CD4-positive, alpha-beta T cell treated with Interleukin-10 for 1 hour (primary cell): ENCODE measurements around the gene SEMA6C.
"Not testable (repeated sequence)": the region's sequence is repeated elsewhere in the genome, so short reads cannot be mapped to it uniquely, and the experiment has no call there.

Source experiments
- DNase-seq: peaks from one replicate; pipeline ENCODE4 v3.0.0-alpha.2; 2020

Gene SEMA6C

DNA sequence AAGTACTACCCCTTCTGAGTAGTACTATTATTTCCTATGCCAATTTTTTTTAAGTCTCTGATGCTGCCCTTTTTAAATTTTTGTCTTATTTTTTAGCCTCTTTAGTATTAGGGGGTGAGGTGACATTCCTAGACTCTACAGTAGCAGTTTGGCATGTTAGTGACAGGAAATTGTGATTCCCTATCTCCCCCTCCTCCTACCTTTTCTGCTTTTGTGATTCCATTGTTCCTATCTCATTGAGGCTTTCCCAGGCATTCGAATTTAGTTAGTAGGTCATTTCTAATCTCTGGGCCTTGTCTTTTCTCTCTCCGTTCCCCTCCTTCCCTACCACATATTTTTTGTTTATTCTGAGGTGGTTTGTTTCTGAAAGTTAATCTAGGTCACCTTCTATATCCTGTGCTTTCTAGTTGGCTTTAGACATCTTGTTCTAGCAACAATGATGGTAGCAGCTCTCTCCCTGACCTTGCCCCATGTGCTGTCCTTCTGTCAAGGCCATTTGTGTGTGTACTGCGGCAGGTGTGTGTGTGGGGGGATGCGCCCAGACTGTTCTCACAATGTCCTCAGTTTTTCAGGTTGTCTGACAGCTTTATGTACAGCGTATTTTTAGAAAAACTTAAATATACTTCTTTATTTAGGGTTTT, 21.5 kb downstream of the SEMA6C start:
- no peak for DNase-seq

DNA sequence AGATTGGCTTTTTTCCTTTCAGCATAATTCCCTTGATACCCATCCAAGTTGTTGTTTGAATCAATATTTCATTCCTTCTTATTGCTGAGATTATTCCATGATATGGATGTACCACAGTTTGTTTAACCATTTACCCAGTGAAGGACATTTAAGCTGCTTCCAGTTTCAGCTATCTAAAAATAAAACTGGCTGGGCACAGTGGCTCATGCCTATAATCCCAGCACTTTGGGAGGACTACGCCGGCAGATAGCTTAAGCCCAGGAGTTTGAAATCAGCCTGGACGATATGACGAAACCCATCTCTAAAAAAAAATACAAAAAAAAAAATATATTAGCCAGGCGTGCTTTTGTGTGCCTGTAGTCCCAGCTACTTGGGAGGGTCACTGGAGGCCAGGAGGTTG, 32.6 kb downstream of the SEMA6C start:
- DNase-seq, result no peak

DNA sequence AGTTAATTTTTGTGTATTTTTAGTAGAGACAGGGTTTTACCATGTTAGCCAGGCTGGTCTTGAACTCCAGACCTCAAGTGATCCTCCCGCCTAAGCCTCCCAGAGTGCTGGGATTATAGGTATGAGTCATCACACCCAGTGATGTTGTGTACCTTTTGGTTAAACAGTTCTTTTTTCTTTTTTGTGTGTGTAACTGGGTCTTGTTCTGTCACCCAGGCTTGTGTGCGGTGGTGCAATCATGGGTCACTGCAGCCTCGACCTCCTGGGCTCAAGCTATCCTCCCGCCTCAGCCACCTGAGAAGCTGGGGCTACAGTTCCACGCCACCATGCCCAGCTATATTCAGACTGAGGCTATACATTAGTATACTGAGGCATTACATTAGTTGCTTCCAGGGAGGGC, 38.1 kb downstream of the SEMA6C start:
- DNase-seq, result no peak

DNA sequence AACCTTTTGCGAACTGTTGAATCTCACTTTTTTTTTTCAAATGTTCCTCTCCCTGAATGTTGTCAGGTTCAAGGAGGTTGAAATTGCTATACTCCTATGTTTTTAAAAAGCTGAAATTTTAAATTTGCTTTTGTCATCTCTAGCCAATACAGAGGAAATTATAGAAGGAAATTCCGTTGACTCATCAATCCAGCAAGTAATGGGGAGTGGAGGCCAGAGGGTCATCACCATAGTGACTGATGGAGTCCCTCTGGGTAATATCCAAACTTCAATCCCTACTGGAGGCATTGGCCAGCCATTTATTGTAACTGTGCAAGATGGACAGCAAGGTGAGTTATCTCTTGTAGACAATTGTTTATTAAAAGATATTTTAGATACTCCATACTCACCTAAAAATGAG, 39.5 kb downstream of the SEMA6C start:
- DNase-seq, result no peak

DNA sequence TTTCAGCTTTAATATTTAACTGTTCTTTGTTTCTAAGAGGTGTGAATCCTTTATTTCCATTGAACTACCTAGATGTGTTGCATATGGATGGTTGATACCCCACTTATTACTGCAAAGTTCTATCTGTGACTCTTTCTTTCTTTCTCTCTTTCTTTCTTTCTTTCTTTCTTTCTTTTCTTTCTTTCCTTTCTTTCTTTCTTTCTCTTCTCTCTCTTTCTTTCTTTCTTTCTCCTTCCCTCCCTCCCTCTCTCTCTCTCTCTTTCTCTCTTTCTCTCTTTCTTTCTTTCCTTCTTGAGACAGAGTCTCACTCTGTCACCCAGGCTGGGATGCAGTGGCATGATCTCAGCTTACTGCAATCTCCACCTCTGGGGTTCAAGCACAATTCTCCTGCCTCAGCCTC, 41.8 kb downstream of the SEMA6C start:
- no peak for DNase-seq

DNA sequence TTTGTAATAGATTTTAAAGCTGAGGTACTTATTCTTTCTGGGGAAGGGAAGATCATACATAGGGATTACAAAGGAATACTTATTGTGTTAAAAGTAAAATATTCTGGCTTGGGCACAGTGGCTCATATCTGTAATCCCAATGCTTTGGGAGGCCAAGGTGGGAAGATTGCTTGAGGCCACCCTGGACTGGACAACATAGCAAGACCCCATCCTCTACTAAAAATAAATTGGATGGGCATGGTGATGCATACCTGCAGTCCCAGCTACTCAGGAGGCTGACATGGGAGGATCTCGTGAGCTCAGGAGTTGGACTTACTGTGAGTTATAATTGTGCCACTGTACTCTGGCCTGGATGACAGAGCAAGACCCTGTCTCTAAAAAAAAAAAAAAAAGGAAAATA, 48.3 kb downstream of the SEMA6C start:
- no peak for DNase-seq

DNA sequence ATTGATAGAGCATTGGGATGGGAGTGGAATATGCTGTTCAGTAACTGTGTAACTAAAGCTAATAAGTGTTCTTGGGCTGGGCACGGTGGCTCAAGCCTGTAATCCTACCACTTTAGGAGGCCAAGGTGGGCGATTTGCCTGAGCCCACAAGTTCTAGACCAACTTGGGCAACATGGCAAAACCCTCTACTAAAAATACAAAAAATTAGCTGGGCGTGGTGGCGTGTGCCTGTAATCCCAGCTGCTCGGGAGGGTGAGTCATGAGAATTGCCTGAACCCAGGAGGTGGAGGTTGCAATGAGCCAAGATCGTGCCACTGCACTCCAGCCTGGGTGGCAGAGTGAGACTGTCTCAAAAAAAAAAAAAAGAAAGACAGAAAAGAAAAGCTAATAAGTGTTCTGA, 49.0 kb downstream of the SEMA6C start:
- not testable (repeated sequence) for DNase-seq

DNA sequence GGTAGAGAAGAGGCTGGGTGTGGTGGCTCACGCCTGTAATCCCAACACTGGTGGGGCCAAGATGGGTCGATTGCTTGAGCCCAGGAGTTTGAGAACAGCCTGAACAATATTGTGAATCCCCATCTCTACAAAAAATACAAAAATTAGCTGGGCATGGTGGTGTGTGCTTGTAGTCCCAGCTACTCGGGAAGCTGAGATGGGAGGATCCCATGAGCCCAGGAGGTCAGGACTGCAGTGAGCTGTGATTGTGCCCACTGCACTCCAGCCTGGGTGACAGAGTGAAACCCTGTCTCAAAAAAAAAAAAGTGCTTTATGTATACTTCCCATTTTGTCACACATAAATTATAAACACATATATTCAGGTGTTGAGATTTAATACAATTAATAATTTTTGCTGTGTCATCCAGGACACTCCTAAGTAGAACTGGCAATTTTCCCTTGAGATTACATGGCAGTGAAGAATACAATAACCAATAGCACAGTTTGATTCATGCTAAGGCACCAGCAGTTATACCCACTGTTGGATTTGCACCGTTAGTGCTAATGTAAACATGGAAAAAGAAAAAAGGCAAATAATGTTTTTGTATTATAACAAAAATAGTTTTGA, 60.4 kb downstream of the SEMA6C start:
- no peak for DNase-seq
